Panc1 (cell line): Measurements from ENCODE around the gene MAD1L1.

Source experiments
- TF ChIP-seq, protein P1 (sequence below): fragments of 450-650 bp; IDR thresholded peaks from 2 replicates; pipeline ENCODE4 v1.5.1; 2017; ENCODE audit warnings: mild to moderate bottlenecking
- TF ChIP-seq, protein P2 (sequence below), 2 experiments: IDR thresholded peaks; 2 replicates each; pipeline ENCODE4 v1.6.1; 2011 to 2012; ENCODE audit warnings: low read depth in 2 of 2, control low read depth in 1 of 2, low read length in 1 of 2, mild to moderate bottlenecking in 1 of 2, moderate library complexity in 1 of 2; ENCODE audit not compliant: insufficient read depth in 1 of 2

DNA sequence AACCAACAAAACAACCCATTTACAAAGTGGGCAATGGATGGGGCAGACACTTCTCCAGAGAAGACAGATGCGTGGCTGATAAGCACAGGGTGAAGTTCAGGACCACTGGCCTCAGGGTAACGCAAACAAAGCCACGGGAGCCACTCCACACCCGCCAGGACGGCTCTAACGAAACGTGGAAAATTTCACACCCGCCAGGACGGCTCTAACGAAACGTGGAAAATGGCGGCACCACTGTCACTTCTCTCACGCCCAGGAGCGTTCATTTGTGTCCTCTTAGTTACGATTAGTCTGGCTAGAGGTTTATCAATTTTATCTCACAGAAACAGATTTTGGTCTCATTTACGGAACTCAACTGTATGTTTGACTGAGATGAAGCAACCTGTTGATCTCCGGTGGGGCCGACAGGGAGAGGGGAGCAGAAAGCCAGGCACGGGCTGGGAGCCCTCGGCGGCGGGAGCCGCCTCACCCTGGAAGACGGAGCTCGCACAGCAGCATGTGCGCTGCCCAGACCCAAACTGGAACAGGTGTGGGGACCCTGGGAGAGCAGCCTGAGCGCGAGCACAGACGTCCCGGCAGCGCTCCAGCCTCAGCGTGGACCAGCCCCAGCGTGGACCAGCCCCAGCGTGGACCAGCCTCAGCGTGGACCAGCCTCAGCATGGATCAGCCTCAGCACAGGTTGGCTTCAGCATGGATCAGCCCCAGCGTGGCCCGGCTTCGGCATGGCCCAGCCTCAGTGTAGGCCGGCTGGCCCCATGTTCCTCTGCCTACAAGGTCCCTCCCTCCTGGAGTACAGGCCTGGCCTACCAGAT is 243.5 kb downstream of the MAD1L1 start:
- TF ChIP-seq, protein P1, sequence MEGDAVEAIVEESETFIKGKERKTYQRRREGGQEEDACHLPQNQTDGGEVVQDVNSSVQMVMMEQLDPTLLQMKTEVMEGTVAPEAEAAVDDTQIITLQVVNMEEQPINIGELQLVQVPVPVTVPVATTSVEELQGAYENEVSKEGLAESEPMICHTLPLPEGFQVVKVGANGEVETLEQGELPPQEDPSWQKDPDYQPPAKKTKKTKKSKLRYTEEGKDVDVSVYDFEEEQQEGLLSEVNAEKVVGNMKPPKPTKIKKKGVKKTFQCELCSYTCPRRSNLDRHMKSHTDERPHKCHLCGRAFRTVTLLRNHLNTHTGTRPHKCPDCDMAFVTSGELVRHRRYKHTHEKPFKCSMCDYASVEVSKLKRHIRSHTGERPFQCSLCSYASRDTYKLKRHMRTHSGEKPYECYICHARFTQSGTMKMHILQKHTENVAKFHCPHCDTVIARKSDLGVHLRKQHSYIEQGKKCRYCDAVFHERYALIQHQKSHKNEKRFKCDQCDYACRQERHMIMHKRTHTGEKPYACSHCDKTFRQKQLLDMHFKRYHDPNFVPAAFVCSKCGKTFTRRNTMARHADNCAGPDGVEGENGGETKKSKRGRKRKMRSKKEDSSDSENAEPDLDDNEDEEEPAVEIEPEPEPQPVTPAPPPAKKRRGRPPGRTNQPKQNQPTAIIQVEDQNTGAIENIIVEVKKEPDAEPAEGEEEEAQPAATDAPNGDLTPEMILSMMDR = no peak
- TF ChIP-seq, protein P2, sequence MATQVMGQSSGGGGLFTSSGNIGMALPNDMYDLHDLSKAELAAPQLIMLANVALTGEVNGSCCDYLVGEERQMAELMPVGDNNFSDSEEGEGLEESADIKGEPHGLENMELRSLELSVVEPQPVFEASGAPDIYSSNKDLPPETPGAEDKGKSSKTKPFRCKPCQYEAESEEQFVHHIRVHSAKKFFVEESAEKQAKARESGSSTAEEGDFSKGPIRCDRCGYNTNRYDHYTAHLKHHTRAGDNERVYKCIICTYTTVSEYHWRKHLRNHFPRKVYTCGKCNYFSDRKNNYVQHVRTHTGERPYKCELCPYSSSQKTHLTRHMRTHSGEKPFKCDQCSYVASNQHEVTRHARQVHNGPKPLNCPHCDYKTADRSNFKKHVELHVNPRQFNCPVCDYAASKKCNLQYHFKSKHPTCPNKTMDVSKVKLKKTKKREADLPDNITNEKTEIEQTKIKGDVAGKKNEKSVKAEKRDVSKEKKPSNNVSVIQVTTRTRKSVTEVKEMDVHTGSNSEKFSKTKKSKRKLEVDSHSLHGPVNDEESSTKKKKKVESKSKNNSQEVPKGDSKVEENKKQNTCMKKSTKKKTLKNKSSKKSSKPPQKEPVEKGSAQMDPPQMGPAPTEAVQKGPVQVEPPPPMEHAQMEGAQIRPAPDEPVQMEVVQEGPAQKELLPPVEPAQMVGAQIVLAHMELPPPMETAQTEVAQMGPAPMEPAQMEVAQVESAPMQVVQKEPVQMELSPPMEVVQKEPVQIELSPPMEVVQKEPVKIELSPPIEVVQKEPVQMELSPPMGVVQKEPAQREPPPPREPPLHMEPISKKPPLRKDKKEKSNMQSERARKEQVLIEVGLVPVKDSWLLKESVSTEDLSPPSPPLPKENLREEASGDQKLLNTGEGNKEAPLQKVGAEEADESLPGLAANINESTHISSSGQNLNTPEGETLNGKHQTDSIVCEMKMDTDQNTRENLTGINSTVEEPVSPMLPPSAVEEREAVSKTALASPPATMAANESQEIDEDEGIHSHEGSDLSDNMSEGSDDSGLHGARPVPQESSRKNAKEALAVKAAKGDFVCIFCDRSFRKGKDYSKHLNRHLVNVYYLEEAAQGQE (IDR thresholded peaks at IDR 0.05; ENCODE audit: insufficient read depth in 1 of 2, low read depth in 2 of 2, low read length in 1 of 2) = no peak
